ENCODE results near the gene SCN8A.

The SCN8A gene

GRCh38 chr12:51694146-51694545, 103.1 kb downstream of the SCN8A start:
- in situ Hi-C loops (cut with HindIII; ENCODE audit: low pct_ligation_motif_present, low sequenced_read_pairs), result no loop called here
- Histone ChIP-seq H3K36me3 (replicated peaks) (no peaks in the 10 kb centered on the region), H3K4me3 (ENCODE audit: low read depth, low read length) (no peak overlapping the region), H3K27me3 (replicated peaks) (peaks cover 1% of the 10 kb centered on the region), H3K27ac (no peak overlapping the region)
- no peak for DNase-seq
- TF ChIP-seq CTCF (IDR thresholded peaks at IDR 0.05; ENCODE audit: low read depth, low read length, missing control alignments), result no peak

- Histone ChIP-seq H3K4me3 (ENCODE audit: low read depth, low read length) (no peak overlapping the region), H3K36me3 (replicated peaks) (no peaks in the 10 kb centered on the region), H3K27me3 (replicated peaks) (peaks cover 1% of the 10 kb centered on the region), H3K27ac (no peak overlapping the region)
- no peak for DNase-seq
- TF ChIP-seq CTCF (IDR thresholded peaks at IDR 0.05; ENCODE audit: low read depth, low read length, missing control alignments), result no peak
- in situ Hi-C loops (cut with HindIII; ENCODE audit: low pct_ligation_motif_present, low sequenced_read_pairs), result no loop called here
Observed at GRCh38 chr12:51695241-51696010, 104.4 kb downstream of the SCN8A start.

GRCh38 chr12:51699219-51699618, 108.2 kb downstream of the SCN8A start:
- TF ChIP-seq CTCF (IDR thresholded peaks at IDR 0.05; ENCODE audit: low read depth, low read length, missing control alignments), result no peak
- no peak for DNase-seq
- H3K27me3 ChIP-seq (replicated peaks), result peaks cover 1% of the 10 kb centered on the region
- in situ Hi-C loops (cut with HindIII; ENCODE audit: low pct_ligation_motif_present, low sequenced_read_pairs), result no loop called here
- H3K27ac ChIP-seq, result no peak overlapping the region
- H3K36me3 ChIP-seq (replicated peaks), result no peaks in the 10 kb centered on the region
- no peak overlapping the region for H3K4me3 ChIP-seq (ENCODE audit: low read depth, low read length)

GRCh38 chr12:51700887-51701286, 109.9 kb downstream of the SCN8A start:
- Histone ChIP-seq H3K4me3 (ENCODE audit: low read depth, low read length) (no peak overlapping the region), H3K27ac (no peak overlapping the region), H3K27me3 (replicated peaks) (no peaks in the 10 kb centered on the region), H3K36me3 (replicated peaks) (no peaks in the 10 kb centered on the region)
- in situ Hi-C loops (cut with HindIII; ENCODE audit: low pct_ligation_motif_present, low sequenced_read_pairs), result no loop called here
- no peak for DNase-seq
- TF ChIP-seq CTCF (IDR thresholded peaks at IDR 0.05; ENCODE audit: low read depth, low read length, missing control alignments), result no peak

GRCh38 chr12:51702587-51702986, 111.6 kb downstream of the SCN8A start:
- DNase-seq, result no peak

More at GRCh38 chr12:51702587-51702986, 111.6 kb downstream of the SCN8A start:
- no peak overlapping the region for H3K27ac ChIP-seq
- no peak for TF ChIP-seq CTCF (IDR thresholded peaks at IDR 0.05; ENCODE audit: low read depth, low read length, missing control alignments)
- H3K36me3 ChIP-seq (replicated peaks), result no peaks in the 10 kb centered on the region
- in situ Hi-C loops (cut with HindIII; ENCODE audit: low pct_ligation_motif_present, low sequenced_read_pairs), result no loop called here
- no peaks in the 10 kb centered on the region for H3K27me3 ChIP-seq (replicated peaks)
- H3K4me3 ChIP-seq (ENCODE audit: low read depth, low read length), result no peak overlapping the region

All from brain microvascular endothelial cell (primary cell).